SK-N-MC (cell line): Measurements from ENCODE around the gene RO60.

ENCODE experiments used
- EZH2 ChIP-seq: fragments of 200-600 bp; sonication (generic); IDR thresholded peaks from one replicate; pipeline ENCODE4 v1.6.1; 2017; ENCODE audit warnings: antibody characterized with exemption
- FOXP2 ChIP-seq: optimal IDR thresholded peaks from 2 replicates; pipeline ENCODE3; 2011; ENCODE audit warnings: mild to moderate bottlenecking, moderate library complexity; ENCODE audit not compliant: insufficient read depth; ENCODE audit errors: extremely low read length, control extremely low read depth
- POLR2AphosphoS5 ChIP-seq: IDR thresholded peaks from 2 replicates; pipeline ENCODE4 v1.6.1; 2012; ENCODE audit warnings: mild to moderate bottlenecking, low read depth, low read length, borderline replicate concordance

DNA sequence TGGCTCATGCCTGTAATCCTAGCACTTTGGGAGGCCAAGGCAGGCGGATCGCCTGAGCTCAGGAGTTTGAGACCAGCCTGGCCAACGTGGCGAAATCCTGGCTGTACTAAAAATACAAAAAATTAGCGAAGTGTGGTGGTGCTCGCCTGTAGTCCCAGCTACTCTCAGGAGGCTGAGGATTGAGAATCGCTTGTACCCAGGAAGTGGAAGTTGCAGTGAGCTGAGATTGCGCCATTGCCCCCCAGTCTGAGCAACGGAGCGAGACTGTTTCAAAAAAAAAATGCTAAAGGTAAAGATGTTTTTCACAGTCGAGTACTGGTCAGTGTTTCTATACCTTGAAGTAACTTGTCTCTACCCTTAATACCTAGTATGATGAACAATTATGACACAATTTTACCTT lies 34.7 kb downstream of the RO60 start:
- TF ChIP-seq POLR2AphosphoS5 = no peak
- no peak for TF ChIP-seq EZH2
- no peak for TF ChIP-seq FOXP2
